Umbilical cord (tissue), 2 donors: ENCODE measurements around the gene CMC2. TPM values are rescaled to one million over a fixed set of nuclear protein-coding genes. Genes with fewer than 3 reads are reported as not detected.

Experiments
- DNase-seq: peaks from one replicate; pipeline ENCODE4 v3.0.0-alpha.2; 2015; ENCODE audit warnings: low spot score
- total RNA-seq: library from RNA; depleted of rRNA; stranded (reverse); fragments of >200 nt; gene quantifications from one replicate; pipeline ENCODE4 v1.2.3, GENCODE V29; 2014; ENCODE audit warnings: low replicate concordance; ENCODE audit not compliant: insufficient read depth

The CMC2 gene
- total RNA-seq, 1 donor from 2014 or later: 15.4 TPM

GRCh38 chr16:80974649-80975376 lies 31.9 kb downstream of the CMC2 start:
- no peak for DNase-seq

DNA sequence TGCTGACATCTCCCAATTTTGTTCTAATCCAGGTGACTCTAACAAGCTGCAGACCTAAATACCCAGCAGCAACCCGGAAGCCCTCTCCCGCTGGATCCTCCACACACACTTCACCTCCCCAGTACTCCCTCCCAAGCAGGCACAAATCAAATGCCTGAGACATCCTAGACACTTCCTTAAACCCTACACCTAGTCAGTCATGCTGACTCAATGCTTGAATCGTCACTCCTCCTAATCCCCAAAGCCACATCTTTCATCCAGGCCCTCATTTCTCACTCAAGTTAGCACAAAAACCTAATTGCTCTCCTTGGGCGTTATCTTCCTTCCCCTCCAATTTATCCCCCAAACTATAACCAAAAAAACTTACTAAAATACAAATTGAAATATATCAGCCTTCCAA lies 32.7 kb downstream of the CMC2 start:
- no peak for DNase-seq

GRCh38 chr16:80972611-80973010 lies 34.1 kb downstream of the CMC2 start:
- DNase-seq: no peak

DNA sequence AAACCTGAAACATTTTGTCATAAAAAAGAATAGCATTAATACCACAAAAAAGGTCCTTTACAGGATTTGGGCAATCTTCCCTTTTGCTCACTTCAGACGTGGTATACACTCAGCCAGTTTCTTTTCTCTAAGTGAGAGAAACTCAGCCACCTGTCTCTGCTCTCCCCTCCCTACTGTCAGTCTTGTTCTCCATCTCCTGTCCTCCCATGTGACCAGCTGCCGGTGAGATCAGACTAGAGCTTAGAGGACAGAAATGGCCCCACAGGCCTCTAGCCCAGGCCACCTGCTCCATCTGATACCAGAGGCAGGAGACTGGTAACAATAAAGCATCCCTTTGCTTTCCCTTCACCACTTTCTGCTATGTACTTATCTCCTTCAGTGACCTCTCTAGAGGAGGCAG lies 34.9 kb downstream of the CMC2 start:
- no peak for DNase-seq

DNA sequence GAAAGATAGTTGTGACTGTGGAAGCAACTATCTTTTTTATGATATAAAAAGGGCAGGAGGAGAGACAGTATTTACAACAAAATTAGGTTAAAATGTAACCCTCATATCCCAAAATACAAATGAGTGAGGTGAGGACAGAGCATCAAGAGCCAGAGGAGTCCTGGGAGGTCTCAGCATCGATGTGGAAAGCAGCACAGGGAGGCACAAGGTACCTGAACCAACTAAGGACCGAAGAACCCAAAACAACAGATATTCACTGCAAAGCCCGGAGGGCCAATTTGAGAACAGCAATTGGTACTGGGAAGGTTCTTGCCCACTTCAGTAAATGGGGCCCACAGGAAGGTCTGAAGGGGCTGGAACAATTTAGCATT lies 37.6 kb downstream of the CMC2 start:
- no peak for DNase-seq

DNA sequence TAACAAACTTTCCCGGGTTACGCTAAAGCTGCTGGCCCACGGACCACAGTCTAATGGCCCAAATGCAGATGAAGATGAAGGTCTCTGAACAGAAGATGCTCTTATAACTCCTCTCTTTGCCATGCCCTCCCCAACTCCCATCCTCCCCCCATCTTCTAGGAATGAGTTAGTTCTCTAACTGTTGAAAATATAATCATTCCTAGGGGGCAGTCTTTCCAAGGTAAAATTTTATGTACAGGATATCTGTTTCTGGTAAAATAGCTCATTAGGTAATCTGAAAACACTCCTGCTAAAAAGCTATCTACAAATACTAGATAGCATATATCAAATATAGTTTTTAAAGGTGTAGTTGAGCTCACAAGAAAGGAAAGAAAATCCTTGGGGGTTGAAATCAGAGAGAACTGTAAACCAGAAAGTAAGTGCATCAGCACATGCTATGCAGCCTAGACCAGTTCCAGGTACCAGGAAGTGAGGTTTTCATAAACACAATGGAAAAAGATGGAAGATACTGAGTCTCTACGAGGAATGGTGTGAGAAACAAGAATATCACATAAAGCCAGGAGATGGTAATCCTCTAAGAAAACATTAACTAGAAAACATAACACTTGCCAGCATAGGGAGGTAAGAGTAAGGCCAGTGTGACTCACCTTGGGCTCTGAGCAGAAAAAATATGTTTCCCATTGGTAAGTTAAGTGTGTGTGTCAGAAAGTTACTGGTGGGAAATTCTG lies 38.1 kb downstream of the CMC2 start:
- DNase-seq: no peak

GRCh38 chr16:80966617-80967016 lies 40.1 kb downstream of the CMC2 start:
- no peak for DNase-seq

GRCh38 chr16:80964351-80964750 lies 42.3 kb downstream of the CMC2 start:
- DNase-seq: no peak

GRCh38 chr16:80962879-80963278 lies 43.8 kb downstream of the CMC2 start:
- no peak for DNase-seq

DNA sequence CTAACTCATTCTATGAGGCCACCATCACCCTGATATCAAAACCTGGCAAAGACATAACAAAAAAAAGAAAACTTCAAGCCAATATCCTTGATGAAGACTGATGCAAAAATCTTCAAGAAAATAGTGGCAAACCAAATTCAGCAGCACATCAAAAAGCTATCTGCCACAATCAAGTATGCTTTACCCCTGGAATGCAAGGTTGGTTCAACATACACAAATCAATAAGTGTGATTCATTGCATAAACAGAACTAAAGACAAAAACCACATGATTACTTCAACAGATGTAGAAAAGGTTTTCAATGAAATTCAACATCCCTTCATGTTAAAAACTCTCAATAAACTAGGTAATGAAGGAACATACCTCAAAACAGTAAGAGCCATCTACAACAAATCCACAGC lies 48.4 kb downstream of the CMC2 start:
- DNase-seq: no peak

- DNase-seq: no peak
Measured at GRCh38 chr16:80954985-80955384, 51.7 kb downstream of the CMC2 start.

- DNase-seq: no peak
Measured at GRCh38 chr16:80948886-80949493, 57.7 kb downstream of the CMC2 start.

GRCh38 chr16:80947708-80948625 lies 58.7 kb downstream of the CMC2 start:
- DNase-seq: no peak

DNA sequence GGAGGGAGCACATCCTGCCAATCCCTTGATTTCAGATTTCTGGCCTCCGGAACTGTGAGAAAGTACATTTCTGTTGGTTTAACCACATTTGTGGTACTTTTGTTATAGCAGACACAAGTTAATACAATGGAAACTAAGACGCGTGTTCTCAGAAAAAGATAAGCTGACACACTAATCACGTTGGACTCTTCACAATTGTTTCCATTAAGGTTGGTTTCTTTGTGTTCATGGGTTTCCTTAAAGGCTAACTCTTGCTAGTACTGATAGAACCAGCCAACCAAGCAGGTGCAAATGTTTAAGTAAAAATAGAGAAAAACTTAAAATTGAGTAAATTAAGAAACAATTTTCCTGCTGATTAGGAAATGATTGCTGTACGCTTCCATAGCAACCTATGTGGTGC lies 59.4 kb downstream of the CMC2 start:
- no peak for DNase-seq

DNA sequence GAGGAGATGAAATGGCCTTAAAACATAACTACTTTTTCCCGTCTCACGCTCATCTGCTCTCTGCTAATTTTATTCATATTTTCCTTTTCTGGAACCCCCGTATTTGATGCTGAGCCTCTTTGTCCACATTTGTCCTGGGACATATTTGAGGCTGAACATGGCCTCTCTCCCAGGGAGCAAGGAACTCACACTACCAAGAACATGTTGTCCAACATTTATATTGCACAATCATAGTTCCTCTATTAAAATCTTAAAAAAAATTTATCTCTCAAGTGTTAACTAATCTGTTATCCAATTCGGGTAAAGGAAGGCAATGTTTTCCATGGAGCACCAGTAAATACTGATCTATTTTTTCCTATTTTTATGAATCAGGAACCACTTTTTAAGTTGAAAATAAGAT lies 60.2 kb downstream of the CMC2 start:
- no peak for DNase-seq

- no peak for DNase-seq
Measured at GRCh38 chr16:80940069-80940856, 66.4 kb downstream of the CMC2 start.

- DNase-seq: no peak
Measured at GRCh38 chr16:80938879-80939260, 67.8 kb downstream of the CMC2 start.

DNA sequence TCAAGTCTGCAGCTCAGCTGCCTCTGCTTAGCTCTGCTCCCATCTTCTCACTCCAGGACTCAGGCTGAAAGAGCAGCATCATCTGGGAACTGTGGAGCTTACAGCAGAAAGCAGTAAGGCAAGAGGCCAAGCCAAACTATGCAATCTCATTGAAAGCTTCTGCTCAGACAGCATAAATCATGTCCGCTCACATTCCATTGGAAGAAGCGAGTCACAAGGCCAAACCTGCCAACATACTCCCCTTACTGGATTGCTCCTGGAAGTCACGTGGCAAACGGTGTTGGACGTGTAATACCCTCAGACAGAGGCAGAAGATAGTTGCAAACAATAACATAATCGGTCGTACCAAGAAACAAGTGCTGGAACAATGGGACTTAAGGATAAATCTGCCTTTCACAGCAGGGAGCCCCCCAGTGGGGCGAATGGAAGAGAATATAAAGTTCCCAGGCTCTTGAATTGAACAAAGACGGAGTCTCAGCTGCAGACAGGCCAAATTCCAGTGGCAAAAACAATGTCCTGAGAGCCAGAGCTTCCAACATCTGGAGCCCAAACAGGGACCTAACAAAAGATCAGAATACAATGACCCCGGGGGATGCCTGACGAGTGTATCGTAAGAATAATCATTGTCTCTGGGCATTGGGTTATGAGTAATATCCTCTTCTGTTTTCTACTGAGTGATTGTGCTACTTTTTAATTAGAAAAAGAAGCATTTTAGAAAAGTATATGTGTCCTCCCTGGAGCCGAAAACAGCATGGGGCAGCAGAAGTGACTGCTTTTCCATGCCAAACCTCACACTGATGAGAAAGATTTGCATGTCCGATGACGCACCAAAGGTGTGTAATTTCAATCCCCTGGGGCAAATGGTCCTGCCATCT lies 68.4 kb downstream of the CMC2 start:
- peak; percentile 93 for DNase-seq

GRCh38 chr16:80936410-80936809 lies 70.3 kb downstream of the CMC2 start:
- peak; percentile 14 for DNase-seq

GRCh38 chr16:80935691-80936090 lies 71.0 kb downstream of the CMC2 start:
- no peak for DNase-seq
